Muscle layer of colon (tissue), 2 donors: ENCODE data around the gene ZNF331.

Source experiments
- H3K27ac ChIP-seq: one replicate; pipeline ENCODE4 v1.7.0; 2013; ENCODE audit warnings: low read depth, mild to moderate bottlenecking, low read length, moderate library complexity
- H3K27me3 ChIP-seq, 2 donors: one replicate each; pipeline ENCODE4 v1.7.0; 2013; ENCODE audit warnings: low read length in 2 of 2, mild to moderate bottlenecking in 2 of 2; ENCODE audit not compliant: insufficient read depth in 2 of 2, control insufficient read depth in 1 of 2
- H3K36me3 ChIP-seq: one replicate; pipeline ENCODE4 v1.7.0; 2013; ENCODE audit warnings: mild to moderate bottlenecking, low read length; ENCODE audit not compliant: insufficient read depth
- H3K4me1 ChIP-seq: one replicate; pipeline ENCODE4 v1.7.0; 2013; ENCODE audit warnings: mild to moderate bottlenecking, low read length; ENCODE audit not compliant: insufficient read depth
- H3K4me3 ChIP-seq, 2 donors: one replicate each; pipeline ENCODE4 v1.7.0; 2013; ENCODE audit warnings: low read length in 2 of 2, low read depth in 1 of 2, mild to moderate bottlenecking in 1 of 2, moderate library complexity in 1 of 2
- H3K9ac ChIP-seq: one replicate; pipeline ENCODE4 v1.7.0; 2013; ENCODE audit warnings: low read length
- H3K9me3 ChIP-seq: one replicate; pipeline ENCODE4 v1.7.0; 2013; ENCODE audit warnings: mild to moderate bottlenecking, low read length
- donor health status: abdominal sarcoma.
- donor health status: Adenocarcinoma of cecum.

ZNF331 gene

GRCh38 chr19:53608381-53608780 lies 70.4 kb downstream of the ZNF331 start:
- no peak overlapping the region for H3K9ac ChIP-seq
- H3K27me3 ChIP-seq, result no peaks in the 10 kb centered on the region
- no peaks in the 10 kb centered on the region for H3K4me1 ChIP-seq
- H3K4me3 ChIP-seq, result no peak overlapping the region
- no peaks in the 10 kb centered on the region for H3K36me3 ChIP-seq
- no peaks in the 10 kb centered on the region for H3K9me3 ChIP-seq
- H3K27ac ChIP-seq, result no peak overlapping the region

GRCh38 chr19:53612762-53613526 lies 75.0 kb downstream of the ZNF331 start:
- Histone ChIP-seq H3K9ac (no peak overlapping the region), H3K4me3 (no peak overlapping the region), H3K27ac (no peak overlapping the region), H3K36me3 (no peaks in the 10 kb centered on the region), H3K9me3 (no peaks in the 10 kb centered on the region), H3K4me1 (no peaks in the 10 kb centered on the region), H3K27me3 (no peaks in the 10 kb centered on the region)

- no peak overlapping the region for H3K27ac ChIP-seq
- H3K9me3 ChIP-seq, result no peaks in the 10 kb centered on the region
- no peaks in the 10 kb centered on the region for H3K36me3 ChIP-seq
- H3K4me3 ChIP-seq, result no peak overlapping the region
- H3K27me3 ChIP-seq, result no peaks in the 10 kb centered on the region
- H3K4me1 ChIP-seq, result no peaks in the 10 kb centered on the region
- no peak overlapping the region for H3K9ac ChIP-seq
Measured at GRCh38 chr19:53621885-53622740, 84.2 kb downstream of the ZNF331 start.

- H3K27ac ChIP-seq, result no peak overlapping the region
- H3K9ac ChIP-seq, result no peak overlapping the region
- no peaks in the 10 kb centered on the region for H3K36me3 ChIP-seq
- H3K4me1 ChIP-seq, result no peaks in the 10 kb centered on the region
- no peak overlapping the region for H3K4me3 ChIP-seq
- H3K9me3 ChIP-seq, result no peaks in the 10 kb centered on the region
- H3K27me3 ChIP-seq, result no peaks in the 10 kb centered on the region
Measured at GRCh38 chr19:53624771-53625545, 87.0 kb downstream of the ZNF331 start.

DNA sequence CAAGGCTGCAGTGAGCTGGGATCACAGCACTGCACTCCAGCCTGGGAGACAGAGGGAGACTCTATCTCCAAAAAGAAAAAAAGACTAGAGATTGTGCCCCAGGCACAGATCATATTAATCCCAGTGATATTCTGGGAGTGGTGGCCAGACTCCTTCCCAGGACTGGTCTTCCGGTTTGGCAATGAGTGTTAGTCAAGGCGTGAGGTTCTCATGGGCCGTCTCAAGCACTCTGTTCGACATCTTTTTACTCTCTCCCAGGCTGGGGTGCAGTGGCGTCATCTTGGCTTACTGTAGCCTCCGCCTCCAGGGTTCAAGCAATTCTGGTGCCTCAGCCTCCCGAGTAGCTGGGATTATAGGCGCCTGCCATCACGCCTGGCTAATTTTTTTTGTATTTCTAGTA lies 88.5 kb downstream of the ZNF331 start:
- Histone ChIP-seq H3K9me3 (no peaks in the 10 kb centered on the region), H3K27me3 (no peaks in the 10 kb centered on the region), H3K9ac (no peak overlapping the region), H3K27ac (no peak overlapping the region), H3K4me1 (no peaks in the 10 kb centered on the region), H3K36me3 (no peaks in the 10 kb centered on the region), H3K4me3 (no peak overlapping the region)

GRCh38 chr19:53626976-53627375 lies 89.0 kb downstream of the ZNF331 start:
- Histone ChIP-seq H3K9ac (no peak overlapping the region), H3K36me3 (no peaks in the 10 kb centered on the region), H3K27ac (no peak overlapping the region), H3K4me3 (no peak overlapping the region), H3K4me1 (no peaks in the 10 kb centered on the region), H3K27me3 (no peaks in the 10 kb centered on the region), H3K9me3 (no peaks in the 10 kb centered on the region)
